Loucy (cell line): ENCODE results near the gene NCSTN.

Experiments used
- CTCF ChIP-seq: fragments of 200-600 bp; sonication (generic); conservative IDR thresholded peaks from 2 replicates; pipeline ENCODE4 v1.5.1; 2014; ENCODE audit warnings: mild to moderate bottlenecking, antibody characterized with exemption, low read length
- EZH2phosphoT487 ChIP-seq: fragments of 200-600 bp; IDR thresholded peaks from 2 replicates; pipeline ENCODE4 v1.6.1; 2018; ENCODE audit warnings: antibody characterized with exemption, mild to moderate bottlenecking, moderate library complexity, borderline replicate concordance

- TF ChIP-seq EZH2phosphoT487 (no peak), CTCF (no peak)
Measured at GRCh38 chr1:160325252-160325651, 17.9 kb upstream of the NCSTN start.
